DMS153 (cell line): ENCODE results near the gene CYP4F8.
"Not testable (repeated sequence)": the region's sequence is repeated elsewhere in the genome, so short reads cannot be mapped to it uniquely, and the experiment has no call there.

Experiments used
- DNase-seq: peaks from one replicate; lab custom pipeline; 2025; lab: John Stamatoyannopoulos, UW

The CYP4F8 gene

GRCh38 chr19:15644066-15644741 is 29.2 kb downstream of the CYP4F8 start:
- DNase-seq, result no peak

- DNase-seq, result no peak
These were observed 29.8 kb downstream of the CYP4F8 start for GRCh38 chr19:15644816-15645215.

- DNase-seq, result no peak
These were observed 34.5 kb downstream of the CYP4F8 start for GRCh38 chr19:15649526-15649925.

GRCh38 chr19:15650123-15650522 is 35.1 kb downstream of the CYP4F8 start:
- DNase-seq, result not testable (repeated sequence)

GRCh38 chr19:15651791-15652190 is 36.8 kb downstream of the CYP4F8 start:
- DNase-seq, result no peak

- no peak for DNase-seq
These were observed 37.7 kb downstream of the CYP4F8 start for GRCh38 chr19:15652559-15653278.

GRCh38 chr19:15656467-15656866 is 41.4 kb downstream of the CYP4F8 start:
- no peak for DNase-seq

GRCh38 chr19:15663247-15663646 is 48.2 kb downstream of the CYP4F8 start:
- no peak for DNase-seq

- no peak for DNase-seq
These were observed 51.2 kb downstream of the CYP4F8 start for GRCh38 chr19:15666186-15666585.

GRCh38 chr19:15666883-15667282 is 51.9 kb downstream of the CYP4F8 start:
- no peak for DNase-seq

- no peak for DNase-seq
These were observed 54.4 kb downstream of the CYP4F8 start for GRCh38 chr19:15669440-15669839.

GRCh38 chr19:15669891-15670290 is 54.9 kb downstream of the CYP4F8 start:
- DNase-seq, result no peak

- DNase-seq, result no peak
These were observed 56.3 kb downstream of the CYP4F8 start for GRCh38 chr19:15671237-15671821.

- DNase-seq, result no peak
These were observed 57.0 kb downstream of the CYP4F8 start for GRCh38 chr19:15671891-15672579.

- peak; percentile 61 for DNase-seq
These were observed 57.7 kb downstream of the CYP4F8 start, which contains the start of gene CYP4F12 for GRCh38 chr19:15672580-15673175. CYP4F12 (plus strand) TSS chr19:15673087; CDS start chr19:15673530, 443 bp downstream.

GRCh38 chr19:15673176-15673654 is 58.2 kb downstream of the CYP4F8 start:
- no peak for DNase-seq

GRCh38 chr19:15675560-15675959 is 60.5 kb downstream of the CYP4F8 start:
- no peak for DNase-seq

- no peak for DNase-seq
These were observed 64.1 kb downstream of the CYP4F8 start for GRCh38 chr19:15679089-15679488.

- not testable (repeated sequence) for DNase-seq
These were observed 64.8 kb downstream of the CYP4F8 start for GRCh38 chr19:15679865-15680264.
